ENCODE data around the gene KRTAP19-5. TPM values are rescaled to one million over a fixed set of nuclear protein-coding genes. Genes with fewer than 3 reads are reported as not detected.
"Not testable (repeated sequence)": the region's sequence is repeated elsewhere in the genome, so short reads cannot be mapped to it uniquely, and the experiment has no call there.

Gene KRTAP19-5
- 10 to 100 TPM in 2 of 4 donors, not detected in 2; 12.7 to 57.9 TPM for total RNA-seq

DNA sequence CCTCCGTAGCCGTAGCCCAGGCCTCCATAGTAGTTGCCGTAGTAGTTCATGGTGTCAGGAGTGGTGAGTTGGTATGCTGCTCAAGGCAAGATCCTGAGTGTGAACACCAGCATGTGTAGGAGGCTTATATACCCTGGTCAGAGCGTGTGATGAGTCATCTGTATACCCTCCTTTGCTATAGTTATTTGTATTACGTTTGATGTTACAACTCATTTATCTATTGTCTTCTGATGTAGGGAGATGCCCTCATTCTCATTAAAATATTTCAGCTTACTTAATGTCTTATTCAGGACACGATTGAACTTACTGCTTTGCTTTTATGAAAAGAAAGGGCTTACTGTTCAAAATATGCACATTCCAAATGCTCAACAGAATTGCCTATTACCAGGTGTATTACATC lies at the start of gene KRTAP19-5:
Gene KRTAP19-5 (minus strand): TSS at position 101 of the 400 bp plus-strand sequence. CDS start 51 bp downstream, at position 50.
- 74 to 78% methylated on average over 6 of the region's 6 CpGs for WGBS, 2 donors
- DNase-seq (ENCODE audit: low spot score in 2 of 2): no peak
- no peak for TF ChIP-seq POLR2A (IDR thresholded peaks at IDR 0.05)
- intact Hi-C loops (cut with DNase I; ENCODE audit: low total_unique reads): no loop called here
- no peak within 1 kb of the TSS for H3K4me3 ChIP-seq (ENCODE audit: low read depth, poor library complexity, severe bottlenecking)

- intact Hi-C loops (cut with DNase I; ENCODE audit: low total_unique reads): no loop called here
- no peak within 1 kb of the TSS for H3K4me3 ChIP-seq (ENCODE audit: low read depth, poor library complexity, severe bottlenecking)
- 68 to 81% methylated on average over 1 of the region's 1 CpG for WGBS, 2 donors
- DNase-seq (ENCODE audit: low spot score in 2 of 2): no peak
- no peak for TF ChIP-seq CTCF (IDR thresholded peaks at IDR 0.05)
- TF ChIP-seq POLR2A (IDR thresholded peaks at IDR 0.05): no peak
These were observed 39.8 kb upstream of the KRTAP19-5 start, which contains the start of gene KRTAP19-6 for GRCh38 chr21:30541764-30542163. TSS of gene KRTAP19-6 (minus strand) at chr21:30541864. CDS start at chr21:30541833, 31 bp downstream.

GRCh38 chr21:30518876-30519275 lies 16.9 kb upstream of the KRTAP19-5 start:
- H3K4me3 ChIP-seq (ENCODE audit: low read depth, poor library complexity, severe bottlenecking): no peak overlapping the region
- intact Hi-C loops (cut with DNase I; ENCODE audit: low total_unique reads): no loop called here
- TF ChIP-seq CTCF (IDR thresholded peaks at IDR 0.05) (no peak), POLR2A (IDR thresholded peaks at IDR 0.05) (no peak)
- WGBS, 2 donors: 59 to 67% methylated on average over 1 of the region's 1 CpG
- no peak for DNase-seq (ENCODE audit: low spot score in 2 of 2)

DNA sequence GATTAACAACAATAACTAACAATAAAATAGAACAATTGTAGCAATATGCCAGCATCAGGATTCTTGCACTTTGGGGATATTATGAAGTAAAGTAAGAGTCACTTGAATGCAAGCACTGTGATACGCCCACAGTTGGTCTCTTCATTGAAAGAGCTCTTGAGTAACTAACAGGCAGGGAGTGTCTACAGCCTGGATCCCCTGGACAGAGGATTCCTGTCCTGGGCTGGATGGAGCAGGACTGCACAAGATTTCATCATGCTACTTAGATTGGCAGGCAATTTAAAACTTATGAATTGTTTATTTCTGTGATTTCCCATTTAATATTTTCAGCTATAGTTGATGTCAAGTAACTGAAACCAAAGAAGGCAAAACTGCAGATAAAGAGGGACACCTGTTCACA lies 13.7 kb upstream of the KRTAP19-5 start:
- TF ChIP-seq POLR2A (IDR thresholded peaks at IDR 0.05): no peak
- TF ChIP-seq CTCF (IDR thresholded peaks at IDR 0.05): no peak
- no peak overlapping the region for H3K4me3 ChIP-seq (ENCODE audit: low read depth, poor library complexity, severe bottlenecking)
- 79 to 86% methylated on average over 1 of the region's 1 CpG for WGBS, 2 donors
- intact Hi-C loops (cut with DNase I; ENCODE audit: low total_unique reads): no loop called here
- no peak for DNase-seq (ENCODE audit: low spot score in 2 of 2)

- DNase-seq (ENCODE audit: low spot score in 2 of 2); intact Hi-C loops (cut with DNase I; ENCODE audit: low total_unique reads); H3K4me3 ChIP-seq (ENCODE audit: low read depth, poor library complexity, severe bottlenecking): not testable (repeated sequence)
- WGBS, 2 donors: 31 to 34% methylated on average over 4 of the region's 4 CpGs
These were observed 3.8 kb upstream of the KRTAP19-5 start for GRCh38 chr21:30505621-30506205.

- no peak within 1 kb of the TSS for H3K4me3 ChIP-seq (ENCODE audit: low read depth, poor library complexity, severe bottlenecking)
- intact Hi-C loops (cut with DNase I; ENCODE audit: low total_unique reads): no loop called here
- no peak for DNase-seq (ENCODE audit: low spot score in 2 of 2)
- 62 to 82% methylated on average over 4 of the region's 4 CpGs for WGBS, 2 donors
- TF ChIP-seq POLR2A (IDR thresholded peaks at IDR 0.05): no peak
- no peak for TF ChIP-seq CTCF (IDR thresholded peaks at IDR 0.05)
These were observed 4.9 kb downstream of the KRTAP19-5 start, which contains the start of gene KRTAP19-4 for GRCh38 chr21:30497065-30497464. TSS of gene KRTAP19-4 (minus strand) at chr21:30497165. CDS start at chr21:30497110, 55 bp downstream.

DNA sequence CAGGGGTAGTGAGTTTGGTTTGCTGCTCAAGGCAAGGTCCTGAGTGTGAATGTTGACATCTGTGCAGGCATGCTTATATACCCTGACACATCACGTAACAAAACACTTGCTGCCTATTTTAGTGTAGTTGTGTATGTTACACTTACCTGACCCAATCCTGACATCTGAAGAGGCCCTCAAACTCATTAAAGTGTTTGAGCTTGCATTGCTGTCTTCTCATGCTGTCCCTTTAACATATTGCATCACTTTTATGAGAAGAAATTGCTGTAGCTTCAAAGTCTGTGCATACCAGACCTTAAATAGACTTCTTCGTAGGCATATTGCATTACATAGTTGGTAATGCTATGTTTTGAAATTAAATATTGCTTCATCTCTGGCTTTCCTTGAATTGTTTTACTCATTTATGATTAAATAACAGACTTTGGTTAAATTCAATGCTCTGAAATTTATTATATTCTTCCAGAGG lies 9.9 kb downstream of the KRTAP19-5 start, which contains the start of gene KRTAP19-3:
Gene KRTAP19-3 (minus strand): TSS at position 51 of the 466 bp plus-strand sequence. CDS start 56 bp downstream, outside the sequence.
- H3K4me3 ChIP-seq (ENCODE audit: low read depth, poor library complexity, severe bottlenecking): no peak within 1 kb of the TSS
- intact Hi-C loops (cut with DNase I; ENCODE audit: low total_unique reads): no loop called here
- TF ChIP-seq CTCF (IDR thresholded peaks at IDR 0.05): no peak
- no peak for TF ChIP-seq POLR2A (IDR thresholded peaks at IDR 0.05)
- 67 to 80% methylated on average over 2 of the region's 2 CpGs for WGBS, 2 donors
- DNase-seq (ENCODE audit: low spot score in 2 of 2): no peak

All from lower leg skin (tissue), 4 donors.